Measurements from ENCODE around the gene RGPD6. TPM values are rescaled to one million over a fixed set of nuclear protein-coding genes. Genes with fewer than 3 reads are reported as not detected.
"Not testable (repeated sequence)": the region's sequence is repeated elsewhere in the genome, so short reads cannot be mapped to it uniquely, and the experiment has no call there.

The RGPD6 gene
- total and polyA plus RNA-seq, 9 donors = 8.0 to 67.8 (median 34.2) TPM

- H3K4me3 ChIP-seq; H3K9me3 ChIP-seq; H3K27me3 ChIP-seq; H3K36me3 ChIP-seq; DNase-seq; H3K27ac ChIP-seq; H3K4me1 ChIP-seq (ENCODE audit: insufficient read depth); intact Hi-C loops (cut with DNase I): not testable (repeated sequence)
- no CpG with 5 or more reads among the region's 15 CpGs for WGBS, 3 donors
Observed at GRCh38 chr2:110589677-110590330, 12.8 kb upstream of the RGPD6 start.

DNA sequence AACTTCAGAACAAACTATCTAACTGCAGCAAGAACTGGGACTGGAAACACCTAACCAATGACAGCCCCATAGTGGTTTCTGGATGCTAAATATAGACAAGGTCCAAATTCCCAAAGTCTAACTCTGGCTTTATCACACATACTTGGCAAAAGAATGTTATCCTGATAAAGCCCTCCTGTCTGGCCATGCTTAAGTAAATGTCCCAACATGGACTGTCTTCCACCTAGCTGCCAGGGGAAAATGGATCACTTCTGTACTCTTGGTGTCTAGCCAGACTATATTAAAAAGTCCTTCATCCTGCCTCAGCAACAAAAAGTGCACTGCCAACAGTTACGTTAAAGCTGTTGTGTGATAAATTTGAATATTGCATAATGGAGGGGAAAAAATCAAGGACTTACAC lies 11.5 kb upstream of the RGPD6 start:
- H3K27ac ChIP-seq; H3K9me3 ChIP-seq; intact Hi-C loops (cut with DNase I); H3K4me3 ChIP-seq; H3K27me3 ChIP-seq; H3K4me1 ChIP-seq (ENCODE audit: insufficient read depth); DNase-seq; H3K36me3 ChIP-seq: not testable (repeated sequence)
- no CpG with 5 or more reads among the region's 1 CpG for WGBS, 3 donors

GRCh38 chr2:110579216-110579965 lies 2.4 kb upstream of the RGPD6 start:
- H3K27me3 ChIP-seq; H3K27ac ChIP-seq; H3K4me3 ChIP-seq; H3K36me3 ChIP-seq; H3K4me1 ChIP-seq (ENCODE audit: insufficient read depth); H3K9me3 ChIP-seq; DNase-seq; intact Hi-C loops (cut with DNase I): not testable (repeated sequence)
- no CpG with 5 or more reads among the region's 12 CpGs for WGBS, 3 donors

GRCh38 chr2:110578429-110578828 lies 1.4 kb upstream of the RGPD6 start:
- H3K27ac ChIP-seq; intact Hi-C loops (cut with DNase I); H3K4me1 ChIP-seq (ENCODE audit: insufficient read depth); H3K9me3 ChIP-seq; H3K36me3 ChIP-seq; H3K27me3 ChIP-seq; H3K4me3 ChIP-seq; DNase-seq: not testable (repeated sequence)
- WGBS, 3 donors = no CpG with 5 or more reads among the region's 1 CpG

DNA sequence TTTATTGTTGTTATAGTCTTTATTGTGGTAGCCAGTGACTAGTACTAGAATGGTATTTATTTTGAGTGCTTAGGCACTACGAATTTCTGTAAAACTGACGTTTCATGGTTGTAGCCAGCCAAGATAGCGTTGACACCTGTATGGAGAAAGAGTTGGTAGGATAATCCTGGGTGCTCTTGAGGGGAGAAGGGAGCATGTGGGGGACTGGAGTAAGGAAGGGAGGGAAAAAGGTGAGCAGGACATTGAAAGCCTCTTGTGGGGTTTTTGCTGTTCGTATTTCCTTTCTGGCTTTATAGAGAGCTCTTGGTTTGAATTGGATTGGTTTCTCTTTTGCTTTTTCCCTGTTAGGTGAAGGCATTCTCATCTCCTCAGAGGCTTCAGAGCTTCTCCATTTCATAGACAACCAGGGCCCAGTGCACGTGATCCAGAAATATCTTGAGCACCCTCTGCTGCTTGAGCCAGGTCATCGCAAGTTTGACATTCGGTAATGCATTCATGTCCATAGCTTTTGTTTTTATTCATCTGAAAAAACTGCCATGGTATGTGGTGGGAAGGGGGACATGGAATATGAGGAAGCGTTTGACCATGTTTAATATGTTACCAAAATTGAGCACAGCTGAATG lies 77.2 kb downstream of the RGPD6 start:
- H3K9me3 ChIP-seq; H3K4me1 ChIP-seq (ENCODE audit: insufficient read depth); DNase-seq; H3K27ac ChIP-seq; H3K4me3 ChIP-seq; intact Hi-C loops (cut with DNase I); H3K36me3 ChIP-seq; H3K27me3 ChIP-seq: not testable (repeated sequence)
- WGBS, 3 donors = no CpG with 5 or more reads among the region's 8 CpGs

DNA sequence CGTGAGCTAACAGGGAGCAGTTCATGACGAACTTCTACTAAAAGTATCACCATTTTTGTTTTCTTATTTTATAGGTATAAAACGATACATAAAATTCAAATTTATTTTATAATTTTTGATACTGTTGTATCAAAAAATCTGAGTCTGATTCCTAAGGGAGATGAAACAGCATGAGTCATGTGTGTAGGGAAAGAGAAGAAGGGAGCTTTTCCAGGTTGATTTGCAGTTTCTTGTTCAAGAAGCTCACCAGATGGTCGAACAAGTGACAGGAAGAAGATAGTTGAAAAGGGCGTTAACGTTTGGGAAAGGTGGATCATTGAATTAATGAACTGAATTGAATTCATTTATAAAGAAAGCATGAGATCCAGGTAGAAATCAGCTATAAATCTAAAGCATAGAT lies 81.0 kb downstream of the RGPD6 start:
- WGBS, 3 donors = no CpG with 5 or more reads among the region's 6 CpGs
- DNase-seq; H3K9me3 ChIP-seq; H3K36me3 ChIP-seq; H3K4me3 ChIP-seq; H3K27ac ChIP-seq; H3K27me3 ChIP-seq; intact Hi-C loops (cut with DNase I); H3K4me1 ChIP-seq (ENCODE audit: insufficient read depth): not testable (repeated sequence)

DNA sequence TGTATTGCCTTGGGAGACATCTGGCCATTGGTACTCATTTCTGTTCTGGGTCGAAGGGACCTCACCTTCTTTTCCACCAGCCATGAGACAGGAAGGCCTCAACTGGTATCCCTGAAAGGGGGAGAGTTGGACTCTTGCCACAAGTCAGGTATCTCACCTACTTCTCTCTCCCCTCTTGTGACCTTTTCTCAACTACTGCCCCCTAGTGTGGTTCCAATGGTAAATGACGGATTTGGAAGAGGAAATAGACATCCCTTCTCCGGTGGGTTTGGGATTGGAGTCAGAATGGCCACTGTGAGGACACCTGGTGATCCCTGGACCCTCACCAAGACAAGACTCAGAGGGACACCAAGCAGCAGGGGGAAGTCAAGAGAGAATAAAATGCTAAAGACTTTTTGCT lies 82.5 kb downstream of the RGPD6 start:
- no CpG with 5 or more reads among the region's 3 CpGs for WGBS, 3 donors
- H3K4me3 ChIP-seq; H3K36me3 ChIP-seq; H3K27ac ChIP-seq; intact Hi-C loops (cut with DNase I); DNase-seq; H3K9me3 ChIP-seq; H3K27me3 ChIP-seq; H3K4me1 ChIP-seq (ENCODE audit: insufficient read depth): not testable (repeated sequence)

- H3K36me3 ChIP-seq; H3K27me3 ChIP-seq; H3K4me1 ChIP-seq (ENCODE audit: insufficient read depth); DNase-seq; intact Hi-C loops (cut with DNase I); H3K4me3 ChIP-seq; H3K9me3 ChIP-seq; H3K27ac ChIP-seq: not testable (repeated sequence)
- no CpG with 5 or more reads among the region's 1 CpG for WGBS, 3 donors
Observed at GRCh38 chr2:110488991-110489390, 88.0 kb downstream of the RGPD6 start.

DNA sequence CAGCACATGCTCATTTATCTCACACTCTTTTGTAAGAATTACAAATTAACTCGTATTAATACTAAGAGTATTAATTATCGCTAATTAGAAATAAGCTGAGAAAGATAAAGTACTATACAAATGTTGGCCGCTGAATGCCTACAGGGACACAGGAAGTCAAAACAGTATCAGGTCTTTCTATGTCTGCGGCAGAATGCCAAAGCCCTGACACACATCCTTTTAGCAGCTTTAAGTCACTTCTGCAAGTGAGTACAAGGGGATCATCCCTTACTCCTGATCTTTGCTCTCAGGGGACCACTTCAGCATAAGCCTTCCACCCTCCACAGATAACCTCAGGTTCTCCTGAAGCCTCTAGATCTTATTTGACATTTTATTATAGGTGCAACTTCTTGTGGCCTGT lies 94.3 kb downstream of the RGPD6 start:
- WGBS, 3 donors = no CpG with 5 or more reads among the region's 4 CpGs

DNA sequence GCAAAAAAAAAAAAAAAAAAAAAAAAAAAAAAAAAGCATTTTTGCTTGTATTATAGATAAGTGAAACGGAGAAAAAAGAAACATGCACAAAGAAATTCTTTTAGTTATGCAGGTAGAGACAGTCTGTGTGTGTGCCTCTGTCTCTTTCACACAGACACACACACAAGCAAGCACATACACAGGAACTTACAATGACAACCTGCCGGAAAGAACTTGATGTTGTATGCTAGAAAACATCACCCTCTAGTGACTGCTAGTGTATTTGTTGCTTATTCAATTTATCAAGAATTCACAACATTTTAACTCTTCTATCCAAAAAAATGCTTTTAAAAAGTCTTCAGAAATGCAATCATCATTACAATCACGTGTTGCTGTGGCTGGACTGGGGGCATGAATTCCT lies 95.8 kb downstream of the RGPD6 start:
- intact Hi-C loops (cut with DNase I); H3K4me3 ChIP-seq; DNase-seq; H3K36me3 ChIP-seq; H3K27ac ChIP-seq; H3K27me3 ChIP-seq; H3K9me3 ChIP-seq; H3K4me1 ChIP-seq (ENCODE audit: insufficient read depth): not testable (repeated sequence)
- no CpG with 5 or more reads among the region's 3 CpGs for WGBS, 3 donors

More for the DNA sequence above, 94.3 kb downstream of the RGPD6 start:
- H3K9me3 ChIP-seq; H3K27ac ChIP-seq; H3K36me3 ChIP-seq; H3K27me3 ChIP-seq; H3K4me1 ChIP-seq (ENCODE audit: insufficient read depth); intact Hi-C loops (cut with DNase I); H3K4me3 ChIP-seq; DNase-seq: not testable (repeated sequence)

DNA sequence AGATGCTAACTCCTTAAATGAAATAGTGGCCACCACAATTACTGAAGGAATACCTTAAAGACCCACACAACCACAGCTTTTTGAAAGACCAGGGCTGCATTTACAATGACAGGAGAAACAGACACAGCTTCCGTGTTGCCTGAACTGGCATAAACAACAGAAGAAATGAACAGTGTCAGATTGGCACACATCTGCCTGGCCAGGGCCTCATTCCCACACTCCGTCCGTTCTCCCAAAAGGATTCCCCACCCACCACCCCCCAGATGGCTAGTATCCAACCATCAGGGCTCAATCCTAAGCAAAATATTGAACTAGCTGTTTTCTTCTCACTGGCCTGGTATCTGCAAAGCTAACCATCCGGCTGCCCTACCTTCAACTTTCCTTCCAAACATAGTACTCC lies 96.9 kb downstream of the RGPD6 start:
- H3K4me3 ChIP-seq; H3K27me3 ChIP-seq; H3K36me3 ChIP-seq; H3K27ac ChIP-seq; DNase-seq; H3K9me3 ChIP-seq; intact Hi-C loops (cut with DNase I); H3K4me1 ChIP-seq (ENCODE audit: insufficient read depth): not testable (repeated sequence)
- no CpG with 5 or more reads among the region's 4 CpGs for WGBS, 3 donors

GRCh38 chr2:110477370-110477769 lies 99.7 kb downstream of the RGPD6 start:
- DNase-seq; H3K36me3 ChIP-seq; H3K4me1 ChIP-seq (ENCODE audit: insufficient read depth); H3K9me3 ChIP-seq; H3K27me3 ChIP-seq; intact Hi-C loops (cut with DNase I); H3K27ac ChIP-seq; H3K4me3 ChIP-seq: not testable (repeated sequence)
- no CpG with 5 or more reads among the region's 7 CpGs for WGBS, 3 donors

Measured in ovary (tissue), 9 donors.